ENCODE results near the gene SLC17A4.

The SLC17A4 gene

GRCh38 chr6:25710287-25710686 lies 44.3 kb upstream of the SLC17A4 start:
- no peak for DNase-seq
- H3K4me3 ChIP-seq (ENCODE audit: low read length) = no peak overlapping the region
- no peak overlapping the region for H3K4me2 ChIP-seq (ENCODE audit: low read depth, low read length)

GRCh38 chr6:25713824-25714223 lies 40.7 kb upstream of the SLC17A4 start:
- Histone ChIP-seq H3K9ac (ENCODE audit: low read length) (no peak overlapping the region), H3K4me3 (ENCODE audit: low read length) (no peak overlapping the region), H3K27ac (ENCODE audit: low read length) (no peak overlapping the region), H3K4me1 (ENCODE audit: low read length) (no peaks in the 10 kb centered on the region), H3K4me2 (ENCODE audit: low read depth, low read length) (no peak overlapping the region), H3K9me3 (replicated peaks; ENCODE audit: insufficient read depth, low read length) (no peaks in the 10 kb centered on the region), H3K36me3 (replicated peaks; ENCODE audit: insufficient read depth, low read length) (no peaks in the 10 kb centered on the region), H2AFZ (ENCODE audit: low read length) (no peak overlapping the region), H3K27me3 (replicated peaks; ENCODE audit: insufficient read depth, low read length) (no peaks in the 10 kb centered on the region), H3F3A (ENCODE audit: insufficient read depth, low read length) (no peaks in the 10 kb centered on the region), H3K79me2 (ENCODE audit: low read length) (no peaks in the 10 kb centered on the region), H4K20me1 (ENCODE audit: insufficient read depth, low read length) (no peaks in the 10 kb centered on the region), H3K9me2 (replicated peaks; ENCODE audit: insufficient read depth, low read length) (no peaks in the 10 kb centered on the region)
- TF ChIP-seq CTCF (IDR thresholded peaks at IDR 0.05; ENCODE audit: low read length) (no peak), EZH2phosphoT487 (IDR thresholded peaks at IDR 0.05; ENCODE audit: low read length) (no peak), EZH2 (optimal IDR thresholded peaks at IDR 0.05; ENCODE audit: low read depth, low read length) (no peak)
- DNase-seq = no peak

More at GRCh38 chr6:25710287-25710686, 44.3 kb upstream of the SLC17A4 start:
- H3K27ac ChIP-seq (ENCODE audit: low read length) = no peak overlapping the region
- TF ChIP-seq EZH2phosphoT487 (IDR thresholded peaks at IDR 0.05; ENCODE audit: low read length) = no peak
- no peak for TF ChIP-seq EZH2 (optimal IDR thresholded peaks at IDR 0.05; ENCODE audit: low read depth, low read length)
- no peak for TF ChIP-seq CTCF (IDR thresholded peaks at IDR 0.05; ENCODE audit: low read length)
- H3K9me2 ChIP-seq (replicated peaks; ENCODE audit: insufficient read depth, low read length) = no peaks in the 10 kb centered on the region
- no peaks in the 10 kb centered on the region for H3K4me1 ChIP-seq (ENCODE audit: low read length)
- no peaks in the 10 kb centered on the region for H3F3A ChIP-seq (ENCODE audit: insufficient read depth, low read length)
- no peaks in the 10 kb centered on the region for H3K79me2 ChIP-seq (ENCODE audit: low read length)
- H4K20me1 ChIP-seq (ENCODE audit: insufficient read depth, low read length) = no peaks in the 10 kb centered on the region
- no peaks in the 10 kb centered on the region for H3K36me3 ChIP-seq (replicated peaks; ENCODE audit: insufficient read depth, low read length)
- no peak overlapping the region for H2AFZ ChIP-seq (ENCODE audit: low read length)
- H3K9ac ChIP-seq (ENCODE audit: low read length) = no peak overlapping the region
- H3K9me3 ChIP-seq (replicated peaks; ENCODE audit: insufficient read depth, low read length) = no peaks in the 10 kb centered on the region
- no peaks in the 10 kb centered on the region for H3K27me3 ChIP-seq (replicated peaks; ENCODE audit: insufficient read depth, low read length)

GRCh38 chr6:25714765-25715164 lies 39.8 kb upstream of the SLC17A4 start:
- Histone ChIP-seq H3K9me3 (replicated peaks; ENCODE audit: insufficient read depth, low read length) (no peaks in the 10 kb centered on the region), H3K4me1 (ENCODE audit: low read length) (no peaks in the 10 kb centered on the region), H3K27me3 (replicated peaks; ENCODE audit: insufficient read depth, low read length) (no peaks in the 10 kb centered on the region), H4K20me1 (ENCODE audit: insufficient read depth, low read length) (no peaks in the 10 kb centered on the region), H2AFZ (ENCODE audit: low read length) (no peak overlapping the region), H3K27ac (ENCODE audit: low read length) (no peak overlapping the region), H3K36me3 (replicated peaks; ENCODE audit: insufficient read depth, low read length) (no peaks in the 10 kb centered on the region), H3F3A (ENCODE audit: insufficient read depth, low read length) (no peaks in the 10 kb centered on the region), H3K4me3 (ENCODE audit: low read length) (no peak overlapping the region), H3K9ac (ENCODE audit: low read length) (no peak overlapping the region), H3K9me2 (replicated peaks; ENCODE audit: insufficient read depth, low read length) (no peaks in the 10 kb centered on the region), H3K79me2 (ENCODE audit: low read length) (no peaks in the 10 kb centered on the region), H3K4me2 (ENCODE audit: low read depth, low read length) (no peak overlapping the region)
- no peak for TF ChIP-seq CTCF (IDR thresholded peaks at IDR 0.05; ENCODE audit: low read length)
- DNase-seq = no peak

Data from MM.1S (cell line).